ENCODE measurements around the gene SPAG16.

DNA sequence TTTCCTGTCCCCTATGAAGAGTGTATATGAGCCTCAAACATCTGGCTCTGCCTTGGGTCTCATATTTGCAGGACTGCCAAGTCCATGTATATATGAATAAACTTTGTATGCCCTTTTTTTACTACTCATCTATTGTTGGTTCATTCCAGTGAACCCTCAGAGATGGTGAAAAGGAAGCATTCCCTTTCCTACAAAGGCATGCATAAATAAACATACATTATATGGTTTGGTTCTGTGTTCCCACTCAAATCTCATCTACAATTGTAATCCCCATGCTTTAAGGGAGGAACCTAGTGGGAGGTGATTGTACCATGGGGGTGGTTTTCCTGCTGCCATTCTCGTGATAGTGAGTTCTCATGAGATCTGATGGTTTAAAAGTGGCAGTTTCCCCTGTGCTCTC, 534.2 kb downstream of the SPAG16 start:
- TF ChIP-seq, protein P1, sequence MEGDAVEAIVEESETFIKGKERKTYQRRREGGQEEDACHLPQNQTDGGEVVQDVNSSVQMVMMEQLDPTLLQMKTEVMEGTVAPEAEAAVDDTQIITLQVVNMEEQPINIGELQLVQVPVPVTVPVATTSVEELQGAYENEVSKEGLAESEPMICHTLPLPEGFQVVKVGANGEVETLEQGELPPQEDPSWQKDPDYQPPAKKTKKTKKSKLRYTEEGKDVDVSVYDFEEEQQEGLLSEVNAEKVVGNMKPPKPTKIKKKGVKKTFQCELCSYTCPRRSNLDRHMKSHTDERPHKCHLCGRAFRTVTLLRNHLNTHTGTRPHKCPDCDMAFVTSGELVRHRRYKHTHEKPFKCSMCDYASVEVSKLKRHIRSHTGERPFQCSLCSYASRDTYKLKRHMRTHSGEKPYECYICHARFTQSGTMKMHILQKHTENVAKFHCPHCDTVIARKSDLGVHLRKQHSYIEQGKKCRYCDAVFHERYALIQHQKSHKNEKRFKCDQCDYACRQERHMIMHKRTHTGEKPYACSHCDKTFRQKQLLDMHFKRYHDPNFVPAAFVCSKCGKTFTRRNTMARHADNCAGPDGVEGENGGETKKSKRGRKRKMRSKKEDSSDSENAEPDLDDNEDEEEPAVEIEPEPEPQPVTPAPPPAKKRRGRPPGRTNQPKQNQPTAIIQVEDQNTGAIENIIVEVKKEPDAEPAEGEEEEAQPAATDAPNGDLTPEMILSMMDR (conservative IDR thresholded peaks at IDR 0.05) = no peak
- no peak for TF ChIP-seq ZFX (IDR thresholded peaks at IDR 0.05)
